ENCODE measurements around the gene NT5C2. TPM values are rescaled to one million over a fixed set of nuclear protein-coding genes. Genes with fewer than 3 reads are reported as not detected.
"Not testable (repeated sequence)": the region's sequence is repeated elsewhere in the genome, so short reads cannot be mapped to it uniquely, and the experiment has no call there.

Gene NT5C2
- total RNA-seq, 1 donor from 2014 or later, result 86.4 TPM

GRCh38 chr10:103167554-103167953 lies 25.5 kb downstream of the NT5C2 start:
- FAIRE-seq; DNase-seq (ENCODE audit: low spot score in 2 of 2): not testable (repeated sequence)

- no peak for FAIRE-seq
- no peak for DNase-seq (ENCODE audit: low spot score in 2 of 2)
These were observed 26.5 kb downstream of the NT5C2 start for GRCh38 chr10:103166523-103166922.

DNA sequence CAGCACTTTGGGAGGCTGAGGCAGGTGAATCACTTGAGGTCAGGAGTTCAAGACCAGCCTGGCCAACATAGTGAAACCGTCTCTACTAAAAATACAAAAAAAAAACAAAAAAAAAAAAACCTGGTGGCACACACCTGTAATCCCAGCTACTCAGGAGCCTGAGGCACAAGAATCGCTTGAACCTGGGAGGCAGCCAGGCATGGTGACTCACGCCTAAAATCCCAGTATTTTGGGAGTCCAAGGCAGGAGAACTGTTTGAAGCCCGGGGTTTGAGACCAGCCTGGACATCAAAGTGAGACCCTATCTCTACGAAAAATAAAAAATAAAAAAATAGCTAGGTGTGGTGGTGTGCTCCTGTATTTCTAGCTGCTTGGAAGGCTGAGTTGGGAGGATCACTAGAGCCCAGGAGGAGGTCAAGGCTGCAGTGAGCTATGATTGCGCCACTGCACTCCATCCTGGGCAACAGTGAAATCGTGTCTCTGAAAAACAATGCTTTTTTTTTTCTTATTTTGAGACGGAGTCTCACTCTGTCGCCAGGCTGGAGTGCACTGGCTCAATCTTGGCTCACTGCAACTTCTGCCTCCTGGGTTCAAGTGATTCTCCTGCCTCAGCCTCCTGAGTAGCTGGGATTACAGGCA lies 29.2 kb downstream of the NT5C2 start:
- not testable (repeated sequence) for FAIRE-seq; DNase-seq (ENCODE audit: low spot score in 2 of 2)

- no peak for DNase-seq (ENCODE audit: low spot score in 2 of 2)
- FAIRE-seq, result no peak
These were observed 35.8 kb downstream of the NT5C2 start for GRCh38 chr10:103157246-103157645.

DNA sequence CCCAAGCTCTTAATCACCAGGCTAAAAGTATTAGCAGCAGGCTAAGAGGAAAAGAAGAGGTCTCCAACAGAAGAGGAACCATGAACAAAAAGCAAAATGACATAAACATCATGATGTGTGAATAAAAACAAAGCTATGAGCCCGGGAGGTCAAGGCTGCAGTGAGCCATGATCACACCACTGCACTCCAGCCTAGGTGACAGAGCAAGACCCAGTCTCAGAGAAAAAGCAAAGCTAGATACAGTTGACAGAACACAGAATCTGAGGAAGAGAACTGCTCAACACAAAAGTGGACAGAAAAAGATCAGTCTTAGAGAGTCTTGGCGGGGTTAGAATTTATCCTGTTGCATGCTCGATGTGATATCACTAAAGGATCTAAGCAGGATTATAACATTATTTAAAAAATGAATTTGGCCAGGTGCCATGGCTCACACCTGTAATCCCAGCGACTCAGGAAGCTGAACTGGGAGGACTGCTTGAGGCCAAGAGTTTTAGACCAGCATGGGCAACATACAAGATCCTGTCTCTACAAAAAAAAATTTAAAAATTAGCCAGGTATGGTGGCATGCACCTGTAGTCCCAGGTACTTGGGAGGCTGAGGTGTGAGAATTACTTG lies 37.5 kb downstream of the NT5C2 start:
- DNase-seq (ENCODE audit: low spot score in 2 of 2) (no peak), FAIRE-seq (no peak)

GRCh38 chr10:103154521-103155299 lies 38.4 kb downstream of the NT5C2 start:
- FAIRE-seq (no peak), DNase-seq (ENCODE audit: low spot score in 2 of 2) (no peak)

- FAIRE-seq (peak; percentile 3), DNase-seq (ENCODE audit: low spot score in 2 of 2) (peak in 1 of 2 donors; percentile 17)
These were observed 39.5 kb downstream of the NT5C2 start for GRCh38 chr10:103153302-103154197.

GRCh38 chr10:103149991-103150622 lies 43.0 kb downstream of the NT5C2 start:
- DNase-seq (ENCODE audit: low spot score in 2 of 2) (no peak), FAIRE-seq (no peak)

GRCh38 chr10:103147645-103148044 lies 45.4 kb downstream of the NT5C2 start:
- FAIRE-seq, result no peak
- no peak for DNase-seq (ENCODE audit: low spot score in 2 of 2)

DNA sequence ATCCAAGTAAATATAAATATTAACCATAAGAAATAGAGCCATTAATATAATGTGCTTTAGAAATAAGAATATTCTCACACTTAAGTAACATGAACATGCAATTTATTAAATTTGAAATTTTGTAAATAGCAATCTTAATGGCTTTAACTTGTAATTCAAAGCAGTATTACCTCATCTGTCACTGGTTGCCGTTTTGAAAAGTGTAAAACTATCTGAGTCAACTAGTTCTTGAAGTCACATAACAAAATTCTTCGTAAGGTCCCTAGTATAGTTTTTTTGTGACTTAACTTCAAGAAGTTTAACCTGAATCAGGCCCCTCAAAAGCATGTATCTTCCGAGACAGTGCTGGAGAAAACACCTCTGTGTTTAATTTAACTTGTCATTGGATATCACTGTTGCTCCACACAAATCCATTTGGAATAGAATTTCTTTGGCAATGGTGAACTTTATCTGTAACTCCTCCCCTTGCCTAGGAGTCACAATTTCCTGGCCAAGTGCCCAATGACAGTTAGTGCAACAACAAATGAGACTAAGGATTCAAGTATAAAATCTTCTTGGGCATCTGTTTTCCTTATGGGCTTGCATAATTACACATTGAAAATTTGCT lies 47.1 kb downstream of the NT5C2 start:
- no peak for FAIRE-seq

DNA sequence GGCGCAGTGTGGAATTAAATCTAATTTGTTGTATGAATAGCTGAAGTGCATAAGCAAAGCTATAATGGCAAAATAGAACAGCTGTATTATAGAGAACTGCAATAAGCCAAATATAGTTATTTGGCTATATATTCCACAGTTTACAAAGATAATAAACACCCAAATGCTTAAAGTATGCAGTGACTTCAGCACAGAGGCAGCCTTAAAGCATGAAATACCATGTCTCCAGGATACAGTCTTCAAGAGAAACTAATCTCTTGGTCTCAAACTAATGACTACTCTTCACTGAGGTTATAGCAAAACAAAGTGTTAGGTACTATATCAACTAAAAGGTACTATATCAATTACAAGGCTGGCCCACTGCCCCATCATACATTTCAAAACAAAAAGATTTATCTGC lies 48.0 kb downstream of the NT5C2 start:
- FAIRE-seq (no peak), DNase-seq (ENCODE audit: low spot score in 2 of 2) (no peak)

More for the DNA sequence above, 47.1 kb downstream of the NT5C2 start:
- no peak for DNase-seq (ENCODE audit: low spot score in 2 of 2)

DNA sequence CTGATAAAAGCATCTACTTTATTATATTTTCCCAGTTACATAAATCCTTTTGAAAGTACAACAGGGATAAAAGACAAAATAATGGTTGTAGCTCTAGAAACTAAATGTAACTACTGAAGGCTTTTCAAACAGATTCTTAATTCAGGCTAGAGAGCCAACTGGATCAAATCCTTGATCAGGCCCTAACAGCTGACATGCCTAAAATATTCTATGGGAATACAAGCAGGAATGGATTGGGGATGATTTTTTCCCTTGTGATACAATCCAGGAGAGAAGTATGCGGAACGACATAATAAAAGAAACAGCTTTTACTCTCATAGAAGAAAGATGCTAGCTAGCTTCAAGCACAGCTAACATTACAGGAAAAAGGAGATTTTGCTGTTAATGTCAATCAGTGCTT lies 49.0 kb downstream of the NT5C2 start:
- DNase-seq (ENCODE audit: low spot score in 2 of 2) (no peak), FAIRE-seq (no peak)

DNA sequence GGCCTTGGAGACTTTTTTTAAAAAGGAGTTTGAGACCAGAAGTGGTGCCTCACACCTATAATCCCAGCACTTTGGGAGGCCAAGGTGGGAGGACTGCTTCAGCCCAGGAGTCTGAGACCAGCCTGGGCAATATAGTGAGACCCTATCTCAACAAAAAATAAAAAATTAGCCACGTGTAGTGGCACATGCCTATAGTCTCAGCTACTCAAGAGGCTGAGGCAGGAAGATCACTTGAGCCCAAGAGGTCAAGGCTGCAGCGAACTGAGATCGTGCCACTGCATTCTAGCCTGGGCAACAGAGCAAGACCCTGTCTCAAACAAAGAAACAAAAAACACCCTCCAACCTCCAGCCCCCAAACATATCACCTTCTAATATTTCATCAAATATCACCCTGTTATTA lies 49.4 kb downstream of the NT5C2 start:
- not testable (repeated sequence) for FAIRE-seq

DNA sequence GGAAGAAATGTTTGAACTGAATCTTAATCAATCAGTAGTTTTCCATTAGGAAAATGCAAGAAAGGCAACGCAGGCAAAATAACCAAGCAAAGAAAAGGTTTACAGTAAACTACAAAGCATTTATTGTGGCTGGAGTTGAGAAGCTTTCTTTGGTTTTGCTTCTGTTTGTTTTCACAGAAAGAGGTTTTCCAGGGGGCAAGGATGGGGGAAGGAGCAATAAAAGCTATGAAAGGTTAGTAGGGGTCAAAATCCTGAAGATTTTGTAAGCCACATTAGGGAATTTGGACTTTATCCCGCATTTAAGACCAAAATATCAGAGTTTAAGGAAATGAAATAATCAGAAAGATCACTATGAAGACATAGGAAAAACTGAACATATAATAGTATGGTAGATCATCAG lies 51.1 kb downstream of the NT5C2 start:
- DNase-seq (ENCODE audit: low spot score in 2 of 2) (no peak), FAIRE-seq (no peak)

More for the DNA sequence above, 49.4 kb downstream of the NT5C2 start:
- not testable (repeated sequence) for DNase-seq (ENCODE audit: low spot score in 2 of 2)

DNA sequence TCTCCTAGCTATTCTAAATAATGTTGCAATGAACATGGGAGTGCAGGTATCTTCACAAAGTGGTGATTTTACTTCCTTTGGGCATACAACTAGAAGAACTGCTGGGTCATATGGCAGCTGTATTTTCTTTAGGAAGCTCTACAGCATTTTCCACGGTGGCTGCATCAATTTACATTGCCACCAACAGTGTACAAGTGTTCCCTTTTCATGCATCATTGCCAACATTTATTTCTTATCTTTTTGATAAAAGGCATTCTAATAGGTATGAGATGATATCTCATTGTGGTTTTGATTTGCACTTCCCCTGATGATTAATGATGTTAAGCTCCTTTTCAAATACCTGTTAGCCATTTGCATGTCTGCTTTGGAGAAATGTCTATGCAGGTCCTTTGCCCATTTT lies 52.6 kb downstream of the NT5C2 start:
- DNase-seq (ENCODE audit: low spot score in 2 of 2) (no peak), FAIRE-seq (no peak)

GRCh38 chr10:103139803-103140202 lies 53.3 kb downstream of the NT5C2 start:
- no peak for DNase-seq (ENCODE audit: low spot score in 2 of 2)
- FAIRE-seq, result no peak

DNA sequence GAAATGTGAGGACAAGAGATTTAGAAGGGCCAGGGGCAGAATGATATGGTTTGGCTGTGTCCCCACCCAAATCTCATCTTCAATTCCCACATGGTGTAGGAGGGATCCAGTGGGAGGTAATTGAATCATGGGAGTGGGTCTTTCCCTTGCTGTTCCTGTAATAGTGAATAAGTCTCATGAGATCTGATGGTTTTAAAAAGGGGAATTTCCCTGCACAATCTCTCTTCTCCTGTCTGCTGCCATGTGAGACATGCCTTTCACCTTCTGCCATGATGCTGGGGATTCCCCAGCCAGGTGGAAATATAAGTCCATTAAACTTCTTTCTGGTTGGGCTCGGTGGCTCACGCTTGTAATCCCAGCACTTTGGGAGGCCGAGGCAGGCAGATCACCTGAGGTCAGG lies 57.9 kb downstream of the NT5C2 start:
- DNase-seq (ENCODE audit: low spot score in 2 of 2); FAIRE-seq: not testable (repeated sequence)

- no peak for DNase-seq (ENCODE audit: low spot score in 2 of 2)
- FAIRE-seq, result no peak
These were observed 62.2 kb downstream of the NT5C2 start for GRCh38 chr10:103130910-103131309.

DNA sequence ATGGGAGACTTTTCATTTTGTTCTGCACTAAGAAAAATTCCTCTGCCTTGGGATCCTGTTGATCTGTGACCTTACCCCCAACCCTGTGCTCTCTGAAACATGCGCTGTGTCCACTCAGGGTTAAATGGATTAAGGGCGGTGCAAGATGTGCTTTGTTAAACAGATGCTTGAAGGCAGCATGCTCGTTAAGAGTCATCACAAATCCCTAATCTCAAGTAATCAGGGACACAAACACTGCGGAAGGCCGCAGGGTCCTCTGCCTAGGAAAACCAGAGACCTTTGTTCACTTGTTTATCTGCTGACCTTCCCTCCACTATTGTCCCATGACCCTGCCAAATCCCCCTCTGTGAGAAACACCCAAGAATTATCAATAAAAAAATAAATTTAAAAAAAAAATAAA lies 62.9 kb downstream of the NT5C2 start:
- FAIRE-seq; DNase-seq (ENCODE audit: low spot score in 2 of 2): not testable (repeated sequence)

- FAIRE-seq (no peak), DNase-seq (ENCODE audit: low spot score in 2 of 2) (no peak)
These were observed 65.8 kb downstream of the NT5C2 start for GRCh38 chr10:103127241-103127640.
